ENCODE measurements around the gene NUDT3. TPM values are rescaled to one million over a fixed set of nuclear protein-coding genes. Genes with fewer than 3 reads are reported as not detected.
"Not testable (repeated sequence)": the region's sequence is repeated elsewhere in the genome, so short reads cannot be mapped to it uniquely, and the experiment has no call there.

NUDT3 gene
- total RNA-seq, 1 donor from 2014 or later: 38.2 TPM

GRCh38 chr6:34247481-34248197 is 144.8 kb downstream of the NUDT3 start:
- DNase-seq (ENCODE audit: low spot score): no peak
- intact Hi-C loops (cut with DNase I): loop anchor here (2.0 to 5.0 kb wide), 2 partner anchors 50 to 167 kb away; no protein-coding TSS in a partner anchor

GRCh38 chr6:34246563-34247391 is 145.7 kb downstream of the NUDT3 start:
- DNase-seq (ENCODE audit: low spot score): no peak
- intact Hi-C loops (cut with DNase I): loop anchor here (5.0 kb wide), 1 partner anchor 49 kb away; no protein-coding TSS in a partner anchor

GRCh38 chr6:34246249-34246562 is 146.3 kb downstream of the NUDT3 start:
- no peak for DNase-seq (ENCODE audit: low spot score)
- intact Hi-C loops (cut with DNase I): loop anchor here (5.0 kb wide), 1 partner anchor 49 kb away; no protein-coding TSS in a partner anchor

GRCh38 chr6:34245761-34246140 is 146.7 kb downstream of the NUDT3 start:
- intact Hi-C loops (cut with DNase I): loop anchor here (5.0 kb wide), 1 partner anchor 48 kb away; no protein-coding TSS in a partner anchor

DNA sequence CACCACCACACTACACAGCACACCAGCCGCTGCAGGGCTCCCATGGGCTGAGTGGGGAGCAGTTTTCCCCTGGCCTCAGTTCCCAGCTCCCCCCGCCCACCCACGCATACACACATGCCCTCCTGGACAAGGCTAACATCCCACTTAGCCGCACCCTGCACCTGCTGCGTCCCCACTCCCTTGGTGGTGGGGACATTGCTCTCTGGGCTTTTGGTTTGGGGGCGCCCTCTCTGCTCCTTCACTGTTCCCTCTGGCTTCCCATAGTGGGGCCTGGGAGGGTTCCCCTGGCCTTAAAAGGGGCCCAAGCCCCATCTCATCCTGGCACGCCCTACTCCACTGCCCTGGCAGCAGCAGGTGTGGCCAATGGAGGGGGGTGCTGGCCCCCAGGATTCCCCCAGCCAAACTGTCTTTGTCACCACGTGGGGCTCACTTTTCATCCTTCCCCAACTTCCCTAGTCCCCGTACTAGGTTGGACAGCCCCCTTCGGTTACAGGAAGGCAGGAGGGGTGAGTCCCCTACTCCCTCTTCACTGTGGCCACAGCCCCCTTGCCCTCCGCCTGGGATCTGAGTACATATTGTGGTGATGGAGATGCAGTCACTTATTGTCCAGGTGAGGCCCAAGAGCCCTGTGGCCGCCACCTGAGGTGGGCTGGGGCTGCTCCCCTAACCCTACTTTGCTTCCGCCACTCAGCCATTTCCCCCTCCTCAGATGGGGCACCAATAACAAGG is 147.3 kb downstream of the NUDT3 start:
- intact Hi-C loops (cut with DNase I): loop anchor here (5.0 kb wide), 1 partner anchor 48 kb away; no protein-coding TSS in a partner anchor
- peak; percentile 22 for DNase-seq (ENCODE audit: low spot score)

More at GRCh38 chr6:34245761-34246140, 146.7 kb downstream of the NUDT3 start:
- DNase-seq (ENCODE audit: low spot score): not testable (repeated sequence)

DNA sequence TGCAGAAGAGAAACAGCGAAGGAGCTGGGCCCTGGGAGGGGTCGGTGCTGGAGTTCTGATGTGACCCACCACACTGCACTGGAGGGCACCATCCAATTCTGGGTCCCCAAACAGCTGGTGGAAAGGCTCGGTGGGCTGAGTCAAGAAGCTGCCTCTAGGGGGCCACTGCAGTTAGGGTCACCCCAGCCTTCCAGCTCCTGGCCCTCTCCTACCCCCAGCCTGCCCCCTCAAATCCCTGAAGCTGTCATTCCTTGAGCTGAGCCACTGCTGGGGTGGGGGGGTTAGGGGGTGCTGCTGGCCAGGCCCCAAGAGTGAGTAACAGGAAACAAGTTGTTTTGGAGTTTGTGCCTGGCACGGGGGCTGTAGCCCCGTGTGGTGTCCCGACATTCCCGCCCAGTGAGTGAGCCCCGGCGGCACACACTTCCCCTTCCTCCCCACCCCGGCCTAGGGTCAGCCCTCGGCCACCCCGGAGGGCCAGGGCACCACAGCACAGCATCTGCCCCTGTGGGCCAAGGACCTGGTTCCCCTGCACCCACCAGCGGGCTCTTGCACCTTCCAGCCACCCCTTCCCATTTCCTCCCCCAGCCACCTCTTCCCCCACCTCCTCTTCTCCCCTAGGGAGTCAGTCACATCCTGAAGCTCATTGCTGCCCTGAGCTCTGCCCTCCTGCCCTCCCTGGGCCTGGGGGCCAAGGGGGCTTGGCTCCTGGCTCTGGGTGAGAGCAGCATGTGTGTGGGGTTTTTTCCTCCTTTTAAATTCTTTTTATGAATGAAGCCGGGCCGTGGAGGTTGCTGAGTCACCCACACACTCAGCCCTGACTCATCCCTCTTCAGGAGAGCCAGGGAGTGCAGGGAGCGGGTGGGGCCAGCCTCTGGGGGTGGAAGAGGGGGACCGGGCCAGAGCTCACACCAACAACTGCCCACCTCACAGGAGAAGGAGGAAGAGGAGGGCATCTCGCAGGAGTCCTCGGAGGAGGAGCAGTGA is 148.3 kb downstream of the NUDT3 start:
- intact Hi-C loops (cut with DNase I): no loop called here
- peak; percentile 90 for DNase-seq (ENCODE audit: low spot score)

DNA sequence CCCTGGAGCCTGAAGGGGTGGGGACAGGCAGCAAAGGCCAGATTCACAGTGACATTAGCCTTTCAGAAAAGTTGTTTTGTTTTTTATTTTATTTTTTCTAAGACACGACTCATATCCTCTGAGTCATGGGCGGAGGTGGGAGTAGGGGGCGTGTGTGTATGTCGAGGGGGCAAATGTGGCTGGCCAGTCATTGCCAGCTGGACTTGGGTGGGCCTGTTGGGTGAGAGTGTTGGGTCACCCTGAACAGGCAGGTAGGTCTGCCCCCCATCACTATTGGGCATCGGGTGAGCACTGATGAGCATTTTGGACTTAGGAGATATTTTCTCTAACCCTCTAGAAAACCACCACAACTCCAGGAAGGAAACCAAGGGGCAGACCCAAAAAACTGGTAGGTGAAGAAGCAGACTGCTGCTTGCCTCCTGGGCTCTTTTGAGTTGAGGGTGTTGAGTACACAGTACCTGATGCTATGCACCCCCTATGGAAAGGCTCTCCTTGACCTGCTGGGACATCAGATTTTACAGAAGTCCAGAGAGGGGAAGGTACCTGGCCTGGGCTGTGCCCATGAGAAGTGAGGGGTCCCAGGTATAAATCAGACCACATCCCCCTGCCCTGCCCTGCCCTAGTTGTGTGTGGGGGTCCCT is 149.2 kb downstream of the NUDT3 start:
- DNase-seq (ENCODE audit: low spot score): peak; percentile 38

GRCh38 chr6:34242252-34243130 is 150.0 kb downstream of the NUDT3 start:
- intact Hi-C loops (cut with DNase I): no loop called here

More for the DNA sequence above, 149.2 kb downstream of the NUDT3 start:
- intact Hi-C loops (cut with DNase I): no loop called here

DNA sequence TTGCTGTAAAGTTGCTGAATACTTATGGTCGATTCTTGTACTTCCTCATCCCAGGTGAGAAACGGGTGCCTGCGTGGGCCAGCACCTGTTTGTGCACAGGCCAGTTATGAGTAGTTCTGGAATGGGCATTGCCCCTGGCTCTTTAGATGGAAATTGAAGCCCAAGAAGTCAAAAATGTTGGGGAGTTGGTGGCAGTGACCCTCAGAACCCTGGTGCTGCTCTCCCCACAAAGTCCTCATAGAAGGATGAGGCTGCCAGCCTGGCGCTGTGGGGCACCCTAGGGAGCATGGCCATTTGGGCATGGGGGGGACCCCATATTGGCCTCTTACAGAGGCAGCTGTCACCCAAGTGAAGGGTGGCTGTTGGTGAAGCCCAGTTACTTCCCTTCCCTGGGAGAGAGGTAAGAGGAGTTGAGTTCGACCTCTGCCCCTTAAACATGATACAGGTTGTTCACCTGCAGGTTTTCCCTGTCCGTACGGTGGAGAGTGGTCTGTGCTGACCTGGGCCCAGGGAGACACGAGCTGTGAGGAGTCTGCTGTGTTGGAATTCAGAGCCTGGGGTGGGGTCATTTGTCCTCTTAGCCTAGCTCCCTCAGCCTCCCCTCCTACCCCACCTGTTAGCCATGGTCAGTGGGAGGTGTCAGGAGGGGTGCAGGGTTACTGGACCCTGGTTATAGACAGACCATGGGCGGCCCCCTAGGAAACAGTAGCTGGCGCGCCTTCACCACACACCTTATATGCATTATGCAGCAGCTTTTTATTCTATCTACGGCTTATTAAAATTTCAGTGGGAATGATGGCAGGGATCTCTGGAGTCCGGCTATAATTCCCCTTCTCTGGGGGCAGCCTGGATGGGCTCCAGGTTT is 150.9 kb downstream of the NUDT3 start:
- peak; percentile 50 for DNase-seq (ENCODE audit: low spot score)
- intact Hi-C loops (cut with DNase I): no loop called here

More at GRCh38 chr6:34242252-34243130, 150.0 kb downstream of the NUDT3 start:
- peak; percentile 49 for DNase-seq (ENCODE audit: low spot score)

GRCh38 chr6:34240329-34241248 is 151.9 kb downstream of the NUDT3 start:
- intact Hi-C loops (cut with DNase I): no loop called here
- DNase-seq (ENCODE audit: low spot score): peak; percentile 49

DNA sequence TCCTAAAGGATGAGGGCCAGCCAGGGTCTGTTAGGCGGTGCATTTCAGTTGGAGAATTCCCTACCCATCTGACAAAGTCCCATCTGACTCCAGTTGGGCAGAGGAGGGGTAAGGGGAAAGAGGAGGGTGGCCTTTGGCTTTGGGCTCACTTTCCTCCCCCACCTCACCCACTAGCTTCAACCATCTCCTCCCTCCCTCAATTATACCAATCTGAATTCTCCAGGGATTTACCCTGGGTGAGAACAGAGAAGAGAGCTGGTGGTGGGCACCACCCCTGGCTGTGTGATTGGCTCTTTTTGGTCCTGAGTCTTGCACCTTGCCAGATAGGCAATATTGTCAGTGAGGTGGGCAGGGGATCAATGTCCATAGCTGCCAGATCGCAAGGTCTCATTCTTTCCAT is 152.6 kb downstream of the NUDT3 start:
- intact Hi-C loops (cut with DNase I): no loop called here

DNA sequence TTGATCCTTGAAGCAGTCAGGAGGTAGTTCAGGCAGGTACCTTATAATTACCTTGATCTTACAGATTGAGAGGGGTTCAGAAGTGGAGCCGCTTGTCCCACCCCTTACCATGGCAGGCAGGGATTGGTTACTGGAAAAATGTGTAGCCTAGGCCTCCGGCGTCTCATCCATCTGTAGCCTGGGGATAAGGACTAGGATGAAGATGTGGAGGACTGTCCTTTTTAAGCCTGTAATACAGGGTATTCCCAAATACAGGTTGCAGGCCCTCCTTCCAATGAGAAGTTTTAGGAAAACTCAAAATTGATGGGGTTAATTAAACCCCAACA is 153.0 kb downstream of the NUDT3 start:
- intact Hi-C loops (cut with DNase I): no loop called here
- DNase-seq (ENCODE audit: low spot score): peak; percentile 14

More for the DNA sequence above, 152.6 kb downstream of the NUDT3 start:
- DNase-seq (ENCODE audit: low spot score): no peak

GRCh38 chr6:34238585-34239499 is 153.6 kb downstream of the NUDT3 start:
- intact Hi-C loops (cut with DNase I): no loop called here

More at GRCh38 chr6:34238585-34239499, 153.6 kb downstream of the NUDT3 start:
- peak; percentile 31 for DNase-seq (ENCODE audit: low spot score)
